ENCODE results near the gene NDC1. TPM values are rescaled to one million over a fixed set of nuclear protein-coding genes. Genes with fewer than 3 reads are reported as not detected.
"Not testable (repeated sequence)": the region's sequence is repeated elsewhere in the genome, so short reads cannot be mapped to it uniquely, and the experiment has no call there.

The NDC1 gene
- total RNA-seq, 2 experiments from 2014 or later, result 29.6 to 32.0 TPM

GRCh38 chr1:53822931-53823330 is 15.2 kb downstream of the NDC1 start:
- DNase-seq, result no peak
- Mint-ChIP-seq H3K36me3 (peaks cover 46% of the 10 kb centered on the region), H3K27me3 (no peaks in the 10 kb centered on the region), H3K27ac (no peak overlapping the region), H3K4me1 (ENCODE audit: low read depth) (no peaks in the 10 kb centered on the region), H3K4me3 (no peak overlapping the region), H3K9me3 (no peaks in the 10 kb centered on the region)
- intact Hi-C loops (cut with micrococcal nuclease), result no loop called here
- ChIA-PET POLR2A (no interaction called here), CTCF (interaction anchor here (1.1 kb wide), 1 partner anchor 11 kb away, joined by 3 read pairs; no protein-coding TSS in a partner anchor)

- DNase-seq, result no peak
- CTCF ChIA-PET, result no interaction called here
- H3K27ac Mint-ChIP-seq, result no peak overlapping the region
- H3K4me1 Mint-ChIP-seq (ENCODE audit: low read depth), result no peaks in the 10 kb centered on the region
- intact Hi-C loops (cut with micrococcal nuclease), result no loop called here
- POLR2A ChIA-PET, result no interaction called here
- no peaks in the 10 kb centered on the region for H3K9me3 Mint-ChIP-seq
- no peak overlapping the region for H3K4me3 Mint-ChIP-seq
- H3K27me3 Mint-ChIP-seq, result no peaks in the 10 kb centered on the region
- H3K36me3 Mint-ChIP-seq, result peaks cover 50% of the 10 kb centered on the region
These were observed 16.7 kb downstream of the NDC1 start for GRCh38 chr1:53821380-53821779.

GRCh38 chr1:53819387-53819786 is 18.7 kb downstream of the NDC1 start:
- intact Hi-C loops (cut with micrococcal nuclease), result no loop called here
- Mint-ChIP-seq H3K4me3 (no peak overlapping the region), H3K9me3 (no peaks in the 10 kb centered on the region), H3K27me3 (no peaks in the 10 kb centered on the region), H3K4me1 (ENCODE audit: low read depth) (no peaks in the 10 kb centered on the region), H3K27ac (no peak overlapping the region), H3K36me3 (peaks cover 56% of the 10 kb centered on the region)
- ChIA-PET CTCF (interaction anchor here (0.9 kb wide), 1 partner anchor 42 kb away, joined by 3 read pairs; no protein-coding TSS in a partner anchor), POLR2A (no interaction called here)
- DNase-seq, result no peak

GRCh38 chr1:53816584-53816983 is 21.5 kb downstream of the NDC1 start:
- POLR2A ChIA-PET; H3K4me1 Mint-ChIP-seq (ENCODE audit: low read depth); H3K27ac Mint-ChIP-seq; H3K27me3 Mint-ChIP-seq; H3K4me3 Mint-ChIP-seq; DNase-seq; intact Hi-C loops (cut with micrococcal nuclease); H3K9me3 Mint-ChIP-seq; CTCF ChIA-PET: not testable (repeated sequence)
- H3K36me3 Mint-ChIP-seq, result peaks cover 72% of the 10 kb centered on the region

GRCh38 chr1:53815484-53815883 is 22.6 kb downstream of the NDC1 start:
- H3K9me3 Mint-ChIP-seq; H3K27me3 Mint-ChIP-seq; H3K4me3 Mint-ChIP-seq; DNase-seq; H3K4me1 Mint-ChIP-seq (ENCODE audit: low read depth); H3K27ac Mint-ChIP-seq; CTCF ChIA-PET; intact Hi-C loops (cut with micrococcal nuclease); POLR2A ChIA-PET: not testable (repeated sequence)
- H3K36me3 Mint-ChIP-seq, result peaks cover 79% of the 10 kb centered on the region

- peak; percentile 43 for DNase-seq
- ChIA-PET CTCF (interaction anchor here (1.2 to 1.3 kb wide), 3 partner anchors 11 to 16 kb away, joined by 3 to 4 read pairs (median 3); no protein-coding TSS in a partner anchor), POLR2A (no interaction called here)
- Mint-ChIP-seq H3K4me3 (no peak overlapping the region), H3K9me3 (no peaks in the 10 kb centered on the region), H3K27me3 (no peaks in the 10 kb centered on the region), H3K27ac (no peak overlapping the region), H3K36me3 (peaks cover 71% of the 10 kb centered on the region), H3K4me1 (ENCODE audit: low read depth) (no peaks in the 10 kb centered on the region)
- intact Hi-C loops (cut with micrococcal nuclease), result no loop called here
These were observed 26.7 kb downstream of the NDC1 start for GRCh38 chr1:53811414-53811851.

GRCh38 chr1:53810497-53810896 is 27.6 kb downstream of the NDC1 start:
- H3K36me3 Mint-ChIP-seq, result peaks cover 64% of the 10 kb centered on the region
- H3K27me3 Mint-ChIP-seq, result no peaks in the 10 kb centered on the region
- H3K27ac Mint-ChIP-seq, result no peak overlapping the region
- POLR2A ChIA-PET, result no interaction called here
- H3K4me1 Mint-ChIP-seq (ENCODE audit: low read depth), result no peaks in the 10 kb centered on the region
- intact Hi-C loops (cut with micrococcal nuclease), result no loop called here
- DNase-seq, result no peak
- no peaks in the 10 kb centered on the region for H3K9me3 Mint-ChIP-seq
- H3K4me3 Mint-ChIP-seq, result no peak overlapping the region
- CTCF ChIA-PET, result no interaction called here

GRCh38 chr1:53810007-53810406 is 28.1 kb downstream of the NDC1 start:
- intact Hi-C loops (cut with micrococcal nuclease), result no loop called here
- Mint-ChIP-seq H3K9me3 (no peaks in the 10 kb centered on the region), H3K4me3 (no peak overlapping the region), H3K27ac (no peak overlapping the region), H3K27me3 (no peaks in the 10 kb centered on the region), H3K36me3 (peaks cover 61% of the 10 kb centered on the region), H3K4me1 (ENCODE audit: low read depth) (no peaks in the 10 kb centered on the region)
- POLR2A ChIA-PET, result no interaction called here
- no peak for DNase-seq
- CTCF ChIA-PET, result no interaction called here

GRCh38 chr1:53807916-53808315 is 30.2 kb downstream of the NDC1 start:
- H3K4me3 Mint-ChIP-seq, result no peak overlapping the region
- H3K9me3 Mint-ChIP-seq, result no peaks in the 10 kb centered on the region
- CTCF ChIA-PET, result interaction anchor here (1.0 kb wide), 1 partner anchor 151 kb away, joined by 3 read pairs; no protein-coding TSS in a partner anchor
- no peak for DNase-seq
- H3K27me3 Mint-ChIP-seq, result no peaks in the 10 kb centered on the region
- H3K4me1 Mint-ChIP-seq (ENCODE audit: low read depth), result no peaks in the 10 kb centered on the region
- H3K27ac Mint-ChIP-seq, result no peak overlapping the region
- POLR2A ChIA-PET, result no interaction called here
- H3K36me3 Mint-ChIP-seq, result peaks cover 51% of the 10 kb centered on the region
- intact Hi-C loops (cut with micrococcal nuclease), result no loop called here

GRCh38 chr1:53804791-53805505 is 33.1 kb downstream of the NDC1 start:
- H3K9me3 Mint-ChIP-seq, result no peaks in the 10 kb centered on the region
- H3K4me3 Mint-ChIP-seq, result no peak overlapping the region
- intact Hi-C loops (cut with micrococcal nuclease), result no loop called here
- DNase-seq, result no peak
- H3K27me3 Mint-ChIP-seq, result no peaks in the 10 kb centered on the region
- ChIA-PET CTCF (no interaction called here), POLR2A (no interaction called here)
- H3K27ac Mint-ChIP-seq, result no peak overlapping the region
- H3K4me1 Mint-ChIP-seq (ENCODE audit: low read depth), result no peaks in the 10 kb centered on the region
- H3K36me3 Mint-ChIP-seq, result peaks cover 37% of the 10 kb centered on the region

- Mint-ChIP-seq H3K36me3 (peaks cover 40% of the 10 kb centered on the region), H3K9me3 (no peaks in the 10 kb centered on the region), H3K4me1 (ENCODE audit: low read depth) (no peaks in the 10 kb centered on the region), H3K27me3 (no peaks in the 10 kb centered on the region), H3K27ac (no peak overlapping the region), H3K4me3 (no peak overlapping the region)
- no peak for DNase-seq
- CTCF ChIA-PET, result no interaction called here
- POLR2A ChIA-PET, result no interaction called here
- intact Hi-C loops (cut with micrococcal nuclease), result no loop called here
These were observed 33.9 kb downstream of the NDC1 start for GRCh38 chr1:53804181-53804580.

- Mint-ChIP-seq H3K36me3 (peaks cover 37% of the 10 kb centered on the region), H3K4me3 (no peak overlapping the region), H3K27me3 (no peaks in the 10 kb centered on the region), H3K9me3 (no peaks in the 10 kb centered on the region), H3K4me1 (ENCODE audit: low read depth) (no peaks in the 10 kb centered on the region), H3K27ac (no peak overlapping the region)
- CTCF ChIA-PET, result no interaction called here
- intact Hi-C loops (cut with micrococcal nuclease), result no loop called here
- POLR2A ChIA-PET, result interaction anchor here (0.7 kb wide), 1 partner anchor 54 kb away, joined by 3 read pairs; no protein-coding TSS in a partner anchor
- no peak for DNase-seq
These were observed 37.5 kb downstream of the NDC1 start for GRCh38 chr1:53800621-53801020.

- Mint-ChIP-seq H3K4me3 (no peak overlapping the region), H3K36me3 (peaks cover 43% of the 10 kb centered on the region), H3K4me1 (ENCODE audit: low read depth) (no peaks in the 10 kb centered on the region), H3K27me3 (no peaks in the 10 kb centered on the region), H3K27ac (no peak overlapping the region), H3K9me3 (no peaks in the 10 kb centered on the region)
- CTCF ChIA-PET, result no interaction called here
- intact Hi-C loops (cut with micrococcal nuclease), result no loop called here
- DNase-seq, result no peak
- POLR2A ChIA-PET, result no interaction called here
These were observed 39.0 kb downstream of the NDC1 start for GRCh38 chr1:53799141-53799540.

All from activated CD4-positive, alpha-beta memory T cell treated with anti-CD3 and anti-CD28 coated beads for 36 hours (primary cell).